CD4-positive, alpha-beta T cell treated with Interleukin-4 for 1 hour (primary cell): ENCODE results near the gene KRTAP20-4.

ENCODE experiments used
- DNase-seq, 2 donors: peaks; one replicate each; pipeline ENCODE4 v3.0.0-alpha.2; 2020 to 2022

The KRTAP20-4 gene

DNA sequence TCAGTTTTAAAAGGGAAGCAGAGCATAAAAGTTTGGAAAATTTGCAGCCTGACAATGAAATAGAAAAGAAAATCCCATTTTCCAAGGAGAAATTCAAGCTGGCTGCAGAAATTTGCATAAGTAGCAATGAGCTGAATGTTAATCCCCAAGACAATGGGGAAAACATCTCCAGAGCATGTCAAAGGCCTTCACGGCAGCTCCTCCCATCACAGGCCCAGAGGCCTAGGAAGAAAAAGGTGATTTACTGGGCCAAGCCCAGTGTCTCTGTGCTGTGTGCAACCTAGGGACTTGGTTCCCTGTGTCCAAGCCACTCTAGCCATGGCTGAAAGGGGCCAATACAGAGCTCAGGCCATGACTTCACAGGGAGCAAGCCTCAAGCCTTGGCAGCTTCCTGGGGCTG lies 48.3 kb downstream of the KRTAP20-4 start:
- DNase-seq, result no peak
